H1 (cell line): Measurements from ENCODE around the gene DTX3. TPM values are rescaled to one million over a fixed set of nuclear protein-coding genes. Genes with fewer than 3 reads are reported as not detected.

ENCODE experiments used
- BACH1 ChIP-seq: IDR thresholded peaks from 2 replicates; pipeline ENCODE4 v1.6.1; 2012; ENCODE audit warnings: low read length, improper control_type of control experiment
- BRCA1 ChIP-seq: IDR thresholded peaks from 2 replicates; pipeline ENCODE4 v1.6.1; 2012; ENCODE audit warnings: low read depth, low read length, improper control_type of control experiment
- CBX5 ChIP-seq: fragments of 300-800, 300-1000 bp; sonication (generic); IDR thresholded peaks from 2 replicates; pipeline ENCODE4 v1.7.1; 2016; ENCODE audit warnings: antibody characterized with exemption, low read length, low read depth
- CBX8 ChIP-seq: fragments of 300-800, 300-1000 bp; sonication (generic); IDR thresholded peaks from 2 replicates; pipeline ENCODE4 v1.7.1; 2016; ENCODE audit warnings: low read depth, low read length, borderline replicate concordance
- CHD7 ChIP-seq: fragments of 300-600 bp; sonication (generic); IDR thresholded peaks from 2 replicates; pipeline ENCODE4 v1.7.1; 2012; ENCODE audit warnings: low read length, moderate library complexity, mild to moderate bottlenecking, inconsistent platforms; ENCODE audit not compliant: insufficient replicate concordance
- CREB1 ChIP-seq: IDR thresholded peaks from 2 replicates; pipeline ENCODE4 v1.6.1; 2012; ENCODE audit warnings: inconsistent platforms
- EGR1 ChIP-seq: IDR thresholded peaks from 2 replicates; pipeline ENCODE4 v1.6.1; 2011; ENCODE audit warnings: low read depth, low read length, borderline replicate concordance
- KDM1A ChIP-seq: fragments of 200-600, 300-600 bp; sonication (generic); IDR thresholded peaks from 2 replicates; pipeline ENCODE4 v1.7.1; 2016; ENCODE audit warnings: mild to moderate bottlenecking, low read length, borderline replicate concordance
- KDM5A ChIP-seq: fragments of 200-600 bp; IDR thresholded peaks from 2 replicates; pipeline ENCODE4 v1.7.1; 2012; ENCODE audit warnings: mild to moderate bottlenecking, low read length, inconsistent platforms, mixed read lengths
- POLR2AphosphoS5 ChIP-seq: IDR thresholded peaks from 2 replicates; pipeline ENCODE4 v1.6.1; 2011; ENCODE audit warnings: low read depth, low read length
- TAF1 ChIP-seq: IDR thresholded peaks from 2 replicates; pipeline ENCODE4 v1.6.1; 2011; ENCODE audit warnings: mild to moderate bottlenecking, low read depth, low read length
- TEAD4 ChIP-seq: IDR thresholded peaks from 2 replicates; pipeline ENCODE4 v1.6.1; 2012; ENCODE audit warnings: low read depth, low read length, inconsistent platforms, mixed read lengths
- polyA plus RNA-seq, 7 experiments: library from polyadenylated mRNA; depleted of rRNA in 3 of 7; stranded (reverse) in 5 of 7; unstranded in 2 of 7; fragments of >200 nt in 5 of 7; fragments of 200-250 nt in 2 of 7; gene quantifications; 1 replicate in 5 of 7; 2 replicates in 1 of 7; 4 replicates in 1 of 7; pipeline versions ENCODE4 v1.2.1 to v1.2.3, GENCODE V29; 2011 to 2013; ENCODE audit warnings: missing spikeins in 2 of 7, mixed read lengths in 2 of 7
- total RNA-seq: library from RNA; stranded (reverse); fragmentation: NEBNext Ultra II Directional; extraction: Animal tissue kit (Norgen Biotek cat#: 25700); gene quantifications from 2 replicates; pipeline ENCODE4 v1.2.1, GENCODE V29; 2021

DTX3 gene
- total and polyA plus RNA-seq, 2 of the 8 experiments (the other 6 are each of a cell fraction or from before 2014, with no cell fraction given), result 41.8 to 92.5 TPM

DNA sequence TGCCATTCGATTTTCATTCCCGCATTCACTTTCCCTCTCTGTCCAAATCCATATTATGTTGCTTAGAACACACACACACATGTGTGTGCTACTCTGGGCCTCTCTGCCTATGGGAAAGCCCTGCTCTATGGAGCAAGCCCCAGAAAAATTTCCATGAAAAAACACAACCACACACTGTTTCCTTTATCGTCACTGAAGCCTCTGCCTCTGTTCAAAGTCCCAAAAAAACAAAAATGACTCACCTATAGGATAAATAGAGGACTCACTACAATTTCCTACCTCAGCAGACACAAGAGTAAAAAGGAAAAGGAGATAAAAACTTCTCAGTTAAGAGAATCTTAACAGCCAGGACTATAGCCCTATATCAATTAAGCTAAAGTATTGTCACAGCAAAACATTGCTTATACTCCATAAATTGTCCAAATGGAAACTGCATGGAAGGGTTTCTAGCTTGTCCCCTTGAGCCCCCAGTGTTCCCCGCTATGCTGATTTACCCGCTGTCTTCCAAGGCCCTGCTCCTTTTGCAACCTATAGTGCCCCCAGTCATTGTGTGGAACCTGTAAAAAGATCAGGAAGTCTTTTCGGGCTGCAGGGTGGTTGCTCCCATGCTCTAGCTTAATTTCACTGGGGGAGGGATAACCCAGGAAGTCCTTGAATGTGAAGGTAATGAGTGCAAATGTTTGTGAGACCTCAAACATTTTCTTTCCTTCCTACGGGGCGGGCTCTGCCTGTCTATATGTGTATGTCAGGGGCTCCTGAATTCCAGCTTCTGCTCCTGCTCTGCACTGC is 24.8 kb upstream of the DTX3 start (continued):
- no peak for TF ChIP-seq CHD7
- no peak for TF ChIP-seq POLR2AphosphoS5
- TF ChIP-seq KDM5A, result no peak
- no peak for TF ChIP-seq CBX8
- no peak for TF ChIP-seq BRCA1
- TF ChIP-seq TEAD4, result no peak
- no peak for TF ChIP-seq KDM1A
- no peak for TF ChIP-seq EGR1
- TF ChIP-seq CREB1, result no peak
- TF ChIP-seq TAF1, result no peak
- TF ChIP-seq CBX5, result no peak
- no peak for TF ChIP-seq BACH1
